ENCODE measurements around the gene UBE2H. TPM values are rescaled to one million over a fixed set of nuclear protein-coding genes. Genes with fewer than 3 reads are reported as not detected.

The UBE2H gene
- total RNA-seq, 1 donor, result 59.5 TPM

DNA sequence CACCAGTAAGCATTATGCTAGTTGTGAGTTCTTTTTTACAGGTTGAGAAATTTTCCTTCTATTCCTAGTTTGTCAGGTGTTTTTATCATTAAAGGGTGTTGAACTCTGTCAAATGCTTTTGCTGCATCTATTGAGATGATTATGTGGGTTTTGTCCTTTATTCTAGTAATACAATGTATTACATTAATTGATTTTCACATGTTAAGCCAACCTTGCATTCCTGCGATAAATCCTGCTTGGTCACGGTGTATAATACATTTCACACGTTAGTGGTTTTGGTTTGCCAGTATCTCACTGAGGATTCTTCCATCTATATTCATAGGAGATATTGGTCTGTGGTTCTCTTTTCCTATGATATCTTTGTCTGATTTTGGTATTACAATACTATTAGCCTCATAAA, 136.0 kb downstream of the UBE2H start:
- H3K4me3 ChIP-seq (ENCODE audit: low read depth, low read length), result no peak overlapping the region
- DNase-seq (ENCODE audit: low read depth), result no peak
- TF ChIP-seq, protein P1, sequence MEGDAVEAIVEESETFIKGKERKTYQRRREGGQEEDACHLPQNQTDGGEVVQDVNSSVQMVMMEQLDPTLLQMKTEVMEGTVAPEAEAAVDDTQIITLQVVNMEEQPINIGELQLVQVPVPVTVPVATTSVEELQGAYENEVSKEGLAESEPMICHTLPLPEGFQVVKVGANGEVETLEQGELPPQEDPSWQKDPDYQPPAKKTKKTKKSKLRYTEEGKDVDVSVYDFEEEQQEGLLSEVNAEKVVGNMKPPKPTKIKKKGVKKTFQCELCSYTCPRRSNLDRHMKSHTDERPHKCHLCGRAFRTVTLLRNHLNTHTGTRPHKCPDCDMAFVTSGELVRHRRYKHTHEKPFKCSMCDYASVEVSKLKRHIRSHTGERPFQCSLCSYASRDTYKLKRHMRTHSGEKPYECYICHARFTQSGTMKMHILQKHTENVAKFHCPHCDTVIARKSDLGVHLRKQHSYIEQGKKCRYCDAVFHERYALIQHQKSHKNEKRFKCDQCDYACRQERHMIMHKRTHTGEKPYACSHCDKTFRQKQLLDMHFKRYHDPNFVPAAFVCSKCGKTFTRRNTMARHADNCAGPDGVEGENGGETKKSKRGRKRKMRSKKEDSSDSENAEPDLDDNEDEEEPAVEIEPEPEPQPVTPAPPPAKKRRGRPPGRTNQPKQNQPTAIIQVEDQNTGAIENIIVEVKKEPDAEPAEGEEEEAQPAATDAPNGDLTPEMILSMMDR (IDR thresholded peaks at IDR 0.05; ENCODE audit: insufficient read depth, low read length), result no peak

DNA sequence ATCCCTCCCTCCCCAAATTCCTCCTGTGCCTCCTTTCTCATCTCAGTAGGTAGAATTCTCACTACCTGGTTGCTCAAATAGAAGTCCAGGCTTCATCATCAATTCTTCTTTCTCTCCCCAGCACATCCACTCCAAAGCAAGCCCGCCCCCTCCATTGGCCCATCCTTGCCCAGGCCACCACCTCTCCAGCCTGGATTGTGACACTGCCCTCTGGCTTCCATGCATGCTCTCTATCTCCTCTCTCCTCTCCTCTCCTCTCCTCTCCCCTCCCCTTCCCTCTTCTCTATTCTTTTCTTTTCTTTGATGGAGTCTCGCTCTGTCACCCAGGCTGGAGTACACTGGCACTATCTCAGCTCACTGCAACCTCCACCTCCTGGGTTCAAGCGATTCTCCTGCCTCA, 144.9 kb downstream of the UBE2H start:
- no peak overlapping the region for H3K4me3 ChIP-seq (ENCODE audit: low read depth, low read length)
- TF ChIP-seq, protein P1 (IDR thresholded peaks at IDR 0.05; ENCODE audit: insufficient read depth, low read length), result no peak
- DNase-seq (ENCODE audit: low read depth), result no peak

DNA sequence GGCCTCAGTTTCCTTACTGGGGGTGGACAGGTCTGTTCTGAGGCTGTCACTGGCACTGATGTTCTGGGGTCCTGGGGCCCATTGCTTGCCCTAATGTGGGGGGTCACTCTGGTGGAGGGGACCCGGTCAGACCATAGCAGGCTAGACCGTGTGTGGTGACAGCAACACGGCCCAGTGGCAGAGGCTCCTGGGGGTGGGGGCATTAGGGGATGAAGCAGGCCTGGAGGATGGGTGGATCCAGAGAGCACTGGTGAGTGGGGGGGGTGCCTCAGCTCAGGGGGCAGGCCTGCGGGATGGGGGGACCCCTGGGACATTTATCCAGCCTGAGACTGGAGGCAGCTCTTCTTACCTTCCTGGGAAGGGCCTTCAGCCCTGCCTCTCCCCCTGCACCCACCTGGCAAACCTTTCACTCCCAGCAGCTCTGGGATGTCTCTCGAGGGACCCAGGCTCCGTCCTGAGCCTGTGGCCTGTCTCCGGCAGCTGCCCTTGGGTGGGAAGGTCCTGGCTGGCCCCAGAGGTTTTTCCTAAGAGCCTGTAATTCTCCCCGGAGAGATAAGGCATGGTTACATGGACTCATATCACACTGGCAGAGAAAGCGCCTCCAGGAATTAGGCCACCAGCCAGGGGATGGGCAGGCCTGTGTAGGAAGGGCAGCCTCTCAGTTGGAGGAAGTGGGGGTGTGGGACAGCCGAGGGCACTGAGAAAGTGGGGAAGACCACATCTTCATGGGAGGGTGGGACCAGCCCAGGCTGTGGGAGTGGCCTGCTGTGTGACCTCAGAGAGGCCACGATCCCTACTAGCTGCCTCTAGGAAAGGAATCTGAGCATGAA, 147.7 kb downstream of the UBE2H start:
- TF ChIP-seq, protein P1 (IDR thresholded peaks at IDR 0.05; ENCODE audit: insufficient read depth, low read length), result no peak
- H3K4me3 ChIP-seq (ENCODE audit: low read depth, low read length), result no peak overlapping the region
- no peak for DNase-seq (ENCODE audit: low read depth)

DNA sequence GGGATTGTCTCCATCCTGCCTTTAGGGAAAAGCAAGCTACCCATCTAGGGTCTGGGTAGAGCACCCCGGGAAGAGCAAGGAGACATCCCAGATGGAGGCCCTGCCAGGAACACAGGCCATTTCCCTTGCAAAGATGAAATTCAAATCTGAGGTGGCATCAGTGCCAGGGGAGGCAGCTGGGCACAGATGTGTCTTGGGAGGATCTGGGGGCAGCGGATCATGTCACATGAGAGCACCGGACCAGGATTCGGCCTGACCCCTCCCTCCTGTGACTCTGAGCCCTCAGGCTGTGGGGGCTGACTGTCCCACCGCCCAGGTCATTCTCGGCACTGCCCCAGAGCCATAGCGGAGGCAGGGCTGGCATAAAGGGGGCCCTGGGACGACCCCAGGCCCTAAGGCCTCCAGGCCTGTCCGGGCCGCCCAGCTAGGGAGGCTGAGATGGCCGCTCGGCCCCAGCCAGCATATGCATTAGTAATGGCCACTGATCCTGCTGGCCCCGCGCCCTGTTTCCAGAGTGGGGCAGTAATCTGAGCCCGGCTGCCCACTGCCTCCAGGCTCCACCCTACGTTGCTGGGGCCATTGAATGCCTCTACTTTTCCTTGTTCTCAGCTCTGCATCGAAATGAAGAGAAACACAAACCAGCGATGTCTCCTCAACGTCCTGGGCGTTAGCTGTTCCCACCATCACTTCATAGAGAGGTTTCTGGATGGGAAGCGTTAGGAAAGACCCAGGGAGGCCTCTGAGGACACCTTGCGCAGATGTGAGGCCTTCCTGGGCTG, 148.5 kb downstream of the UBE2H start:
- no peak for DNase-seq (ENCODE audit: low read depth)
- no peak overlapping the region for H3K4me3 ChIP-seq (ENCODE audit: low read depth, low read length)
- TF ChIP-seq, protein P1 (IDR thresholded peaks at IDR 0.05; ENCODE audit: insufficient read depth, low read length), result no peak

DNA sequence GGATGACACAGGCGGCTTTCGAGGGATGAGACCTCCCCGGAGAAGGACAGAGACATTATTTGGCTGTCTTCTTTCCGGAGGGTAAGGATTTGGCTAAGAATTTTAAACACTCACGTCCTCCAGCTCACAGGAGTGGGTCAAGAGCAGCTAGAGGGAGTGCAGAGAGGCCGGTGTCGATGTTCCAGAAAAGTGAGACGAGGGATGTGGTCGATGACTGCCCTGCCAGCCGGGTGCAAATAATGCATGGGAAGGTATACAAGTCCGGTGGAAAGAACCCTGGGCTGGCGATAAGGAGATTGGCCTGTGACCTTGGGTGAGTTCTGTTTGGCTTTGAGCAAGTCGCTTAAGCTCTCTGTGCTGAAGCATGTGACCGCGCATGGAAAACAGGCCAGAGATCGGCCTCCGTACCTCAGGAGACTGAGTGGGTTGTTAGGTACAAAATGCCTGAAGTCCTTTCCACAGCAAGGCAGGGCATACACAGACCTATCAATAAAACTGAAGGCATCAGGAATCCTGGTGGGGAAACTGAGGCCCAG, 149.1 kb downstream of the UBE2H start:
- no peak for DNase-seq (ENCODE audit: low read depth)
- no peak overlapping the region for H3K4me3 ChIP-seq (ENCODE audit: low read depth, low read length)
- TF ChIP-seq, protein P1 (IDR thresholded peaks at IDR 0.05; ENCODE audit: insufficient read depth, low read length), result no peak

DNA sequence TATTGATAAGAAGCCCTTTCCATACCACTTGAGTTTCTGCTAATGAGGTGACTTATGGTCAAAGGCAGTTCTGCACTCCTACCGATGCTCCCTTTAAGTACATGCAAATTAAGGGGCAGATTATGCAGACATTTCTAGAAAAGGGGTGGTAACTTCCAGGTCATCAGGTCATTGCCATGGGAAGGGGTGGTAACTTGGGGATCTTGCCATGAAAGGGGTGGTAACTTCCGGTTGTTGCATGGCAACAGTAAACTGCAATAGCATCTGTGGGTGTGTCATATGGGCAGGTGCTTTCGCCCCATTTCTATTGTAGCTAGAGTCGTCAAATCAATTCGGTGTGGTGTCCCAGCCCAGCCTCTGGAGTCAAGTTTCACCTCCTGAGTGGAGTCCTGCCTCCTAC, 150.9 kb downstream of the UBE2H start:
- no peak overlapping the region for H3K4me3 ChIP-seq (ENCODE audit: low read depth, low read length)
- no peak for DNase-seq (ENCODE audit: low read depth)
- TF ChIP-seq, protein P1 (IDR thresholded peaks at IDR 0.05; ENCODE audit: insufficient read depth, low read length), result no peak

Measured in fibroblast of the aortic adventitia (primary cell).